ENCODE measurements around the gene MPZ. TPM values are rescaled to one million over a fixed set of nuclear protein-coding genes. Genes with fewer than 3 reads are reported as not detected.

The MPZ gene
- total RNA-seq, 1 experiment from 2014 or later = not detected

- no peak for DNase-seq (ENCODE audit: low read depth, low spot score)
- no peak for ATAC-seq
- ChIA-PET CTCF (no interaction called here), POLR2A (no interaction called here)
- Histone ChIP-seq H3K36me3 (ENCODE audit: control insufficient read depth, insufficient read depth, low read length) (no peaks in the 10 kb centered on the region), H3K4me1 (ENCODE audit: control insufficient read depth, insufficient read depth, low read length) (no peaks in the 10 kb centered on the region), H3K9me3 (ENCODE audit: control insufficient read depth, insufficient read depth, low read depth, low read length) (no peaks in the 10 kb centered on the region), H3K27ac (ENCODE audit: low read length) (no peak overlapping the region), H3K27me3 (ENCODE audit: control insufficient read depth, insufficient read depth, low read length) (no peaks in the 10 kb centered on the region), H3K4me3 (ENCODE audit: low read depth in 2 of 2, low read length in 2 of 2) (no peak overlapping the region)
- intact Hi-C loops (cut with micrococcal nuclease; ENCODE audit: unreplicated experiment) = no loop called here
- BruUV-seq (replicated peaks) = no TSS peak
- no peak for TF ChIP-seq SIN3A (IDR thresholded peaks at IDR 0.05; ENCODE audit: borderline replicate concordance, insufficient read depth, low read depth, low read length)
- no peak for TF ChIP-seq POLR2AphosphoS5 (IDR thresholded peaks at IDR 0.05; ENCODE audit: low read depth, low read length)
- no peak for TF ChIP-seq REST (IDR thresholded peaks at IDR 0.05; ENCODE audit: insufficient read depth in 1 of 2, low read depth in 2 of 2, low read length in 1 of 2)
- TF ChIP-seq CTCF (IDR thresholded peaks at IDR 0.05) = no peak
- in situ Hi-C loops (cut with HindIII; ENCODE audit: low pct_unique_long_range_greater_than_20kb, low sequenced_read_pairs) = no loop called here
Observed at GRCh38 chr1:161299347-161299746, 10.4 kb downstream of the MPZ start.

- H3K27ac ChIP-seq (ENCODE audit: low read length) = no peak overlapping the region
- CTCF ChIA-PET = no interaction called here
- no peaks in the 10 kb centered on the region for H3K27me3 ChIP-seq (ENCODE audit: control insufficient read depth, insufficient read depth, low read length)
- BruUV-seq (replicated peaks) = no TSS peak
- no peaks in the 10 kb centered on the region for H3K36me3 ChIP-seq (ENCODE audit: control insufficient read depth, insufficient read depth, low read length)
- no peaks in the 10 kb centered on the region for H3K4me1 ChIP-seq (ENCODE audit: control insufficient read depth, insufficient read depth, low read length)
- no peaks in the 10 kb centered on the region for H3K9me3 ChIP-seq (ENCODE audit: control insufficient read depth, insufficient read depth, low read depth, low read length)
- POLR2A ChIA-PET = no interaction called here
- intact Hi-C loops (cut with micrococcal nuclease; ENCODE audit: unreplicated experiment) (no loop called here), in situ Hi-C loops (cut with HindIII; ENCODE audit: low pct_unique_long_range_greater_than_20kb, low sequenced_read_pairs) (no loop called here)
- H3K4me3 ChIP-seq (ENCODE audit: low read depth in 2 of 2, low read length in 2 of 2) = no peak overlapping the region
- TF ChIP-seq REST (IDR thresholded peaks at IDR 0.05; ENCODE audit: insufficient read depth in 1 of 2, low read depth in 2 of 2, low read length in 1 of 2) (no peak), CTCF (IDR thresholded peaks at IDR 0.05) (no peak), POLR2AphosphoS5 (IDR thresholded peaks at IDR 0.05; ENCODE audit: low read depth, low read length) (no peak), SIN3A (IDR thresholded peaks at IDR 0.05; ENCODE audit: borderline replicate concordance, insufficient read depth, low read depth, low read length) (no peak), TCF7L2 (IDR thresholded peaks at IDR 0.05; ENCODE audit: low read depth, low read length) (no peak)
- DNase-seq (ENCODE audit: low read depth, low spot score) (no peak), ATAC-seq (no peak)
Observed at GRCh38 chr1:161298116-161298515, 11.7 kb downstream of the MPZ start.

Data from Panc1 (cell line).